Breast epithelium (tissue), 3 donors: ENCODE data around the gene DDR1.

Source experiments
- POLR2A ChIP-seq: fragments of 450-650 bp; IDR thresholded peaks from one replicate; pipeline ENCODE4 v1.6.1; 2016; ENCODE audit warnings: antibody characterized with exemption, mild to moderate bottlenecking, moderate library complexity
- TF ChIP-seq, protein P1 (sequence below), 3 donors: fragments of 450-650 bp; IDR thresholded peaks; one replicate each; pipeline ENCODE4 v1.5.1; 2016 to 2017; ENCODE audit warnings: antibody characterized with exemption in 3 of 3, mild to moderate bottlenecking in 3 of 3, moderate library complexity in 3 of 3

GRCh38 chr6:30871592-30872183 is 12.6 kb upstream of the DDR1 start:
- no peak for TF ChIP-seq POLR2A
- TF ChIP-seq, protein P1, sequence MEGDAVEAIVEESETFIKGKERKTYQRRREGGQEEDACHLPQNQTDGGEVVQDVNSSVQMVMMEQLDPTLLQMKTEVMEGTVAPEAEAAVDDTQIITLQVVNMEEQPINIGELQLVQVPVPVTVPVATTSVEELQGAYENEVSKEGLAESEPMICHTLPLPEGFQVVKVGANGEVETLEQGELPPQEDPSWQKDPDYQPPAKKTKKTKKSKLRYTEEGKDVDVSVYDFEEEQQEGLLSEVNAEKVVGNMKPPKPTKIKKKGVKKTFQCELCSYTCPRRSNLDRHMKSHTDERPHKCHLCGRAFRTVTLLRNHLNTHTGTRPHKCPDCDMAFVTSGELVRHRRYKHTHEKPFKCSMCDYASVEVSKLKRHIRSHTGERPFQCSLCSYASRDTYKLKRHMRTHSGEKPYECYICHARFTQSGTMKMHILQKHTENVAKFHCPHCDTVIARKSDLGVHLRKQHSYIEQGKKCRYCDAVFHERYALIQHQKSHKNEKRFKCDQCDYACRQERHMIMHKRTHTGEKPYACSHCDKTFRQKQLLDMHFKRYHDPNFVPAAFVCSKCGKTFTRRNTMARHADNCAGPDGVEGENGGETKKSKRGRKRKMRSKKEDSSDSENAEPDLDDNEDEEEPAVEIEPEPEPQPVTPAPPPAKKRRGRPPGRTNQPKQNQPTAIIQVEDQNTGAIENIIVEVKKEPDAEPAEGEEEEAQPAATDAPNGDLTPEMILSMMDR (IDR thresholded peaks at IDR 0.05) = no peak
